GM12865 (cell line): Measurements from ENCODE around the gene DPF3.

Experiments
- DNase-seq: peaks from one replicate; pipeline ENCODE4 v3.0.0; 2010; ENCODE audit warnings: low read depth
- H3K4me3 ChIP-seq: 2 replicates; pipeline ENCODE4 v1.5.1; 2011; ENCODE audit warnings: mild to moderate bottlenecking, low read depth, low read length, control low read depth
- TF ChIP-seq, protein P1 (sequence below): IDR thresholded peaks from 2 replicates; pipeline ENCODE4 v1.5.1; 2011; ENCODE audit warnings: low read length, control low read depth, low read depth, inconsistent platforms; ENCODE audit not compliant: insufficient read depth; ENCODE audit errors: missing control alignments

DPF3 gene

DNA sequence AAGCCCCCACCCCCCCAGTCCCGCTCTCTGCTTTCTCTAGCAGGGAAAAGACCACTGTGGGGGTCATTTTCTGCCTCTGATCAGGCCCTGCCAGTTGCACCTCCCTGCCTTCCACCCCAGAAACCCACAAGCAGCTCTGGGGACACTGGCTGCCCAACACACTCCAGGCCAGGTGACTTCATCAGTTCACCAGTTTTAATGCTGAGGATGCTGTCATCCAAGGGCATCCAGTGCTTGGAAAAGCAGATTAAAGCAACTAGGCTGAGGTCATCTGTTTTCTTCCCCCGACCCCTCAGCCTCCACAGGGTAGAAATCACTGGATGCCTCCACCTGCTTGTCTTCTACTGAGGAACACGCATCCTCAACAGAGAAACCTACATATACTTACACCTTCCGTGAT is 282.4 kb downstream of the DPF3 start:
- no peak overlapping the region for H3K4me3 ChIP-seq
- TF ChIP-seq, protein P1, sequence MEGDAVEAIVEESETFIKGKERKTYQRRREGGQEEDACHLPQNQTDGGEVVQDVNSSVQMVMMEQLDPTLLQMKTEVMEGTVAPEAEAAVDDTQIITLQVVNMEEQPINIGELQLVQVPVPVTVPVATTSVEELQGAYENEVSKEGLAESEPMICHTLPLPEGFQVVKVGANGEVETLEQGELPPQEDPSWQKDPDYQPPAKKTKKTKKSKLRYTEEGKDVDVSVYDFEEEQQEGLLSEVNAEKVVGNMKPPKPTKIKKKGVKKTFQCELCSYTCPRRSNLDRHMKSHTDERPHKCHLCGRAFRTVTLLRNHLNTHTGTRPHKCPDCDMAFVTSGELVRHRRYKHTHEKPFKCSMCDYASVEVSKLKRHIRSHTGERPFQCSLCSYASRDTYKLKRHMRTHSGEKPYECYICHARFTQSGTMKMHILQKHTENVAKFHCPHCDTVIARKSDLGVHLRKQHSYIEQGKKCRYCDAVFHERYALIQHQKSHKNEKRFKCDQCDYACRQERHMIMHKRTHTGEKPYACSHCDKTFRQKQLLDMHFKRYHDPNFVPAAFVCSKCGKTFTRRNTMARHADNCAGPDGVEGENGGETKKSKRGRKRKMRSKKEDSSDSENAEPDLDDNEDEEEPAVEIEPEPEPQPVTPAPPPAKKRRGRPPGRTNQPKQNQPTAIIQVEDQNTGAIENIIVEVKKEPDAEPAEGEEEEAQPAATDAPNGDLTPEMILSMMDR = no peak
- DNase-seq = no peak

DNA sequence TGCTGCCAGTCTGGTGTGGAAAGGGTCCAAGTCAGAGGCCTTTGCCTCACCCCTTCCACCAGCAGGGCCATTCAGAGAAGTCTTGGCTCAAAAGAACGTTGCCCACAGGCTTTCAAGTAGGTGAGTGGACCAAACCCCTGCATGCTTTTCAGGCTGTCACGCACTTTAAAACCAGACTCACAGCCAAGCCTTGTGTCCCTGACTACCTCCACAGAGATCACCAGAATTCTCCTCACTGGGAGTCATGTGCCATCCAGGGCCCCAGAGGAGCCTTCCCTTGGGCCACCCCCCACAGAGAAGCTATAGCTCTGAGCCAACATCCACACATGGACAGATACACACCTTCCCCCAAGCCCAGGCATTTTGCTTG is 283.1 kb downstream of the DPF3 start:
- no peak for DNase-seq
- TF ChIP-seq, protein P1 = no peak
- H3K4me3 ChIP-seq = no peak overlapping the region

DNA sequence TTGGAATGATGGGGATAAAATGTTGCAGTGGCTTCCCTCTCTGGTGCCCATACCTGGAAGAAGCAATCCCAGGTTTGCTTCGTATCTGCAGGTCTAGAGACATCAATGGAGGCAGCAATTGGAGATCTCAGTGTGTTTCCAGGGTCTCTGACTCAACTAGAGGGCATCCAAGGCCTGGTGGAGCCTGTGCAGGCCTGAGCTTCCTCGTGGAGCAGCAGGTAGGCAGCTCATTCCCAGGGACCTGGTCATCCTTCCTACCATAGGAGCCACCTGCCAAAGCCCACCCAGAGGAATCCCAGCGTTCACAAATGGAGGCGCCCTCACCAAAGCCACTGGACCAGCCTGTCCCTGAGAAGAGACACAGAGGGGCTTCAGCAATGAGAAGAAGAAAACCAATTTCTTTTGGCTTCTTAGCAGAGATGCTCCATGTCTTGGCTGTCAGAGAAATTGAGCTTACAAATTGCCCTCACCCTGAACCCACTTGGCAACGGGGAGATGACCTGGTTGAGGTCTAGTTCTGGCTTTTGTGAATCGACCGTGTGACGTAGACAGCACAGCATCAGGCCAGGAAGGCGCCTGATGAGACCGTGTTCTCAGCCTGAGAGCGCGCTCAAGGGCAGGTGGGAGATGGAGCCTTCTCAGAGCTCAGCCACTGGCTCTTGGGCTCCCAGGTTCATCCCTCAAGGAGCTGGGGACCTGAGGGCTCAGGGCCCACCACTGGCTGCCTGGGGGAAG is 283.6 kb downstream of the DPF3 start:
- TF ChIP-seq, protein P1 = no peak
- no peak overlapping the region for H3K4me3 ChIP-seq
- no peak for DNase-seq

DNA sequence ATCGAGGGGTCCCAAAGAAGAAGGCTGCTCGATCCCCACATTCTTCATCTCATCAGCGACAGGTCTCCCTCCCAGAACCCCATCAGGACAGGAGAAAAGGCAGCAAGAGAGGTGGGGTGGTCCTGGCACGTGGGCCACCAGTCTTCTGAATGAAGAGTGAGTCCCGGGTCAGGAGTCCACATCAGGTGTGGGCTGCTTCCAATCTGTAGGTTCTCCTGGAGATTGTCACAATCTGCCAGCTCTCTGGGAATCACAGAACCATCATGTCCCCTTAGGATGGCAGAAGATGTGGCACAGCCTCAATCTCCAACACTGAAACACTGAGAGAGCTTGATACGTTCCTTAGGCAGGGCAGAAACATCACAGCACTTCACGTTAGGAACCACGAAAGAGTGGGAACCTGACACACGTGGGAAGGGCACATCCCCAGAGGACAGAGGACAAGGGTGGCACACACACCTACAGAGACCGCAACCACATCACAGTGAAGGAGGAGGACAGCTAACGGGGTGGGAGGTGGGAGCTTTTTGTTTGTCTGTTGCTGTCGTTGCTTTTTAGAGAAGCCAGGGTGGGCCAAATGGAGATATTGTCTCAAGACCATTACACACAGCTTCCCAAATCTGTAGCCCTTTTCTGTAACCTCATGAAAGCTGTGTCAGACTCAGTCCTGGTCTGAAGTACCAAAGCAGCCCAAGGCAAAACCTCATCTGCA is 284.5 kb downstream of the DPF3 start:
- TF ChIP-seq, protein P1 = no peak
- H3K4me3 ChIP-seq = no peak overlapping the region
- no peak for DNase-seq

DNA sequence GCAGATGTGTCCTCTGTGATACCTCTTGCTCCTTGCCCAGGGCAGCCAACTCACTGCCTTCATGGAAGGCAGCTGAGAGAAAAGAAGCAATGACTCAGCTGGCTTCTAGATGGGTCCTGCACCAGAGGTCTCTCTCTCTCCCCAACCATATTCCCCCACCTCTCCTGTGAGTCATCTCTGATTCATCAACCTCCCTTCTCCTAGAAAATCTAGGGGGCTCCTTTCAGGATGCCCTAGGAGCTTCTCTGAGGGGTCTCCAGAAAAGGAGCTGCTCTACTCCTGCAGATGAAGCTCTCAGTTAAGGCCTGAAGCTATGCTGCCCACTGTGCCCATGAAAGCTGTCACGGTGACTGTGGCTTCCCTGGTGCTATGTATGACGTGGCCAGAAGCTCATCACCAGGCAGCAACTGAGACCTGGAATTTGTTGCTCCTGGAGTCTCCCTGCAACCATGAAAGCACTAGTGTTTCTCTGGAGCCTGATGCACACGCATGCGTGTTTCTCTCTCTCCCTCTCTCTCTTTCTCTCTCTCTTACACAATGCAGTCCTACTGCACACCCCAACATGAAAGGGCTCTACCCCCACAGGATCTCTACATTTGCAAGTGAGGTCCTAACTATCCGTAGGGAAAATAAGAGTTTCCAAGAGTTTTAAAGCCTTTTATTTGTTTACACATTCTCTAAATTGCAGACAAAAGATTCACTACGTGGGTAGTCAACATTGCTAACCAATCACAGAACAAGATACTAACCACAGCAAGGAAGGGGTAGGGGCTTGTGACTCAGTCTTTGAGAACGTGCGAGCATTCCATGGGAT is 285.3 kb downstream of the DPF3 start:
- DNase-seq = no peak
- H3K4me3 ChIP-seq = no peak overlapping the region
- TF ChIP-seq, protein P1 = no peak

DNA sequence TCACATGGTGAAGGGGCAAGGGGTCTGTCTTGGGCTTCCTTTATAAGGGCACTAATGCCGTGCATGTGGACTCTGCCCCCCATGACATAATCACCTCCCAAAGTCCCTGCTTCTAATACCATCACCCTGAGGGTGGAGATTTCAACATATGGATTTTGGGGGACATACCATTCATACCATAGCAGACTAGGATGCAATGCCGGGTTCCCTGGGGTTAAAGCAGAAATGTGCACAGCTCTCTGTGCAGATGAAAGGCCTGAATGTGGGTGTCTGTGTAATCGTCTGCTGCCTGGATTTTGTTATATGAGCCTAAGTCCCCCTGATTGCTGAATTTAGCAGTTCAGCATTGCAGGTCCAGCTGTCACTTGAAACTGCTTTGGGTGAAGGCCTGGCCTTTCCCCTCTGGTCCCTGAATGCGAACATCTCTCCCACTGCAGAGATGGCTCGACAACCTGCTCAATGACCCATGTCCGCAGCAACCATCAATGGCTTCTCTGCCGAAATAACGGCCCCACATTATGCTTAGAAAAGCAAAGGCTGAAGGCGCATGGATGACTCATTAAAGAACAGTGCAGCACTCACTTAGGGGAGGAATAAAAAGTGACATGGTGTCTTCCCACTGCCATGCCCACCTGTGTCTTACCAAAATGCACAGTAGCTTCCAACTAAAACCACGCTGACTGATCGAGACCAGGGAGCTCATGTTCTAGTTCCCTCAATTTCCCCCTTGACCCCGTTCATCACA is 286.3 kb downstream of the DPF3 start:
- no peak for DNase-seq
- TF ChIP-seq, protein P1 = no peak
- no peak overlapping the region for H3K4me3 ChIP-seq
